Endothelial cell (in vitro differentiated cells): ENCODE results near the gene PCGF1. TPM values are rescaled to one million over a fixed set of nuclear protein-coding genes. Genes with fewer than 3 reads are reported as not detected.

Source experiments
- DNase-seq: peaks from one replicate; pipeline ENCODE4 v3.0.0; 2021; ENCODE audit warnings: low spot score
- H3K27ac Mint-ChIP-seq: one replicate; pipeline ENCODE4 v1.8.0; 2021; ENCODE audit warnings: mixed read lengths, inconsistent platforms; ENCODE audit not compliant: unreplicated experiment
- H3K27me3 Mint-ChIP-seq: one replicate; pipeline ENCODE4 v1.8.0; 2021; ENCODE audit warnings: mild to moderate bottlenecking, moderate library complexity, mixed read lengths, inconsistent platforms; ENCODE audit not compliant: unreplicated experiment
- H3K36me3 Mint-ChIP-seq: one replicate; pipeline ENCODE4 v1.8.0; 2021; ENCODE audit warnings: mild to moderate bottlenecking, low read depth, mixed read lengths, inconsistent platforms; ENCODE audit not compliant: unreplicated experiment
- H3K4me1 Mint-ChIP-seq: one replicate; pipeline ENCODE4 v1.8.0; 2021; ENCODE audit warnings: mild to moderate bottlenecking, mixed read lengths, inconsistent platforms; ENCODE audit not compliant: unreplicated experiment
- H3K4me3 Mint-ChIP-seq: one replicate; pipeline ENCODE4 v1.8.0; 2021; ENCODE audit warnings: mild to moderate bottlenecking, mixed read lengths, inconsistent platforms; ENCODE audit not compliant: unreplicated experiment
- H3K9me3 Mint-ChIP-seq: one replicate; pipeline ENCODE4 v1.8.0; 2021; ENCODE audit warnings: mixed read lengths, inconsistent platforms; ENCODE audit not compliant: unreplicated experiment
- CTCF ChIP-seq: fragments of 200-600 bp; sonication (generic); IDR thresholded peaks from one replicate; pipeline ENCODE4 v1.5.0; 2021; ENCODE audit warnings: antibody characterized with exemption; ENCODE audit not compliant: unreplicated experiment
- total RNA-seq: library from RNA; stranded (reverse); fragmentation: NEBNext Ultra II Directional; extraction: Animal tissue kit (Norgen Biotek cat#: 25700); gene quantifications from one replicate; pipeline ENCODE4 v1.2.1, GENCODE V29; 2021; ENCODE audit not compliant: unreplicated experiment

PCGF1 gene
- total RNA-seq, 1 donor from 2014 or later = 13.5 TPM

GRCh38 chr2:74544634-74545033 lies 37.1 kb upstream of the PCGF1 start:
- TF ChIP-seq CTCF = no peak
- H3K4me3 Mint-ChIP-seq = no peak overlapping the region

GRCh38 chr2:74542978-74543377 lies 35.5 kb upstream of the PCGF1 start:
- no peak for DNase-seq
- Mint-ChIP-seq H3K4me1 (peaks cover 1% of the 10 kb centered on the region), H3K36me3 (no peaks in the 10 kb centered on the region)

More at GRCh38 chr2:74544634-74545033, 37.1 kb upstream of the PCGF1 start:
- Mint-ChIP-seq H3K9me3 (no peaks in the 10 kb centered on the region), H3K36me3 (peaks cover 4% of the 10 kb centered on the region), H3K4me1 (peaks cover 9% of the 10 kb centered on the region), H3K27me3 (peaks cover 10% of the 10 kb centered on the region), H3K27ac (no peak overlapping the region)
- DNase-seq = no peak

GRCh38 chr2:74540291-74540690 lies 32.8 kb upstream of the PCGF1 start:
- TF ChIP-seq CTCF = no peak
- DNase-seq = no peak

More at GRCh38 chr2:74542978-74543377, 35.5 kb upstream of the PCGF1 start:
- TF ChIP-seq CTCF = no peak
- Mint-ChIP-seq H3K9me3 (no peaks in the 10 kb centered on the region), H3K27ac (no peak overlapping the region), H3K4me3 (no peak overlapping the region), H3K27me3 (peaks cover 5% of the 10 kb centered on the region)

GRCh38 chr2:74538881-74539339 lies 31.4 kb upstream of the PCGF1 start:
- H3K36me3 Mint-ChIP-seq = no peaks in the 10 kb centered on the region
- H3K27ac Mint-ChIP-seq = no peak overlapping the region
- H3K4me1 Mint-ChIP-seq = no peaks in the 10 kb centered on the region
- no peaks in the 10 kb centered on the region for H3K9me3 Mint-ChIP-seq
- H3K27me3 Mint-ChIP-seq = peaks cover 1% of the 10 kb centered on the region
- no peak for TF ChIP-seq CTCF
- H3K4me3 Mint-ChIP-seq = no peak overlapping the region
- DNase-seq = no peak

More at GRCh38 chr2:74540291-74540690, 32.8 kb upstream of the PCGF1 start:
- H3K27me3 Mint-ChIP-seq = peaks cover 5% of the 10 kb centered on the region
- no peak overlapping the region for H3K4me3 Mint-ChIP-seq
- H3K27ac Mint-ChIP-seq = no peak overlapping the region
- no peaks in the 10 kb centered on the region for H3K36me3 Mint-ChIP-seq
- no peaks in the 10 kb centered on the region for H3K9me3 Mint-ChIP-seq
- H3K4me1 Mint-ChIP-seq = no peaks in the 10 kb centered on the region

GRCh38 chr2:74537140-74537539 lies 29.6 kb upstream of the PCGF1 start:
- Mint-ChIP-seq H3K27me3 (peaks cover 2% of the 10 kb centered on the region), H3K4me1 (no peaks in the 10 kb centered on the region), H3K27ac (no peak overlapping the region), H3K4me3 (no peak overlapping the region), H3K36me3 (peaks cover 2% of the 10 kb centered on the region), H3K9me3 (no peaks in the 10 kb centered on the region)
- no peak for DNase-seq
- no peak for TF ChIP-seq CTCF
